Gastrocnemius medialis (tissue), 4 donors: Measurements from ENCODE around the gene ANO6.

Experiments
- POLR2A ChIP-seq, 2 donors: fragments of 450-650 bp; IDR thresholded peaks; one replicate each; pipeline ENCODE4 v1.6.1; 2017; ENCODE audit warnings: antibody characterized with exemption in 2 of 2, mild to moderate bottlenecking in 2 of 2, moderate library complexity in 2 of 2
- TF ChIP-seq, protein P1 (sequence below), 5 experiments: fragments of 450-650 bp in 3 of 5; fragments of 200-600 bp in 2 of 5; sonication (generic) in 2 of 5; IDR thresholded peaks in 4 of 5; conservative IDR thresholded peaks in 1 of 5; 1 replicate in 4 of 5; 2 replicates in 1 of 5; pipeline ENCODE4 v1.5.1; 2016 to 2019; ENCODE audit warnings: antibody characterized with exemption in 5 of 5, mild to moderate bottlenecking in 3 of 5, moderate library complexity in 3 of 5

DNA sequence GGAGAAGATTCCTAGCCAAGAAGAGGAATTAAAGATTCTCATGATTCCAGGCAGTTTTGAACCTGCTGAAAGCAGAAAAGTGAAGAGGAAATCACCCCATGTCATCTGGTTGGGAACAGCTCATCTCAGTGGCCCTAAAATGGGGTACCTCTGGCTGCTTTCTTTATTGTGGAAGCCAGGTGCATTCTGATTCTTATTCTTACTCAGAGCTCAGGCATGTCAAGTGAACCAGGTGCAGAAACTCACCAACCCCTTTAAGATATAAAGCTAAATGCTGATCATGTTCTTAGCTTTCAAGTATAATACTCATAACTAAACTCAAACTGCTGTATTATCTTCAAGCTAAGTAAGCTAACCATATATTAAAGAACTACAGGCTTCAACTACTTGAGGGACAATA is 259.7 kb downstream of the ANO6 start:
- TF ChIP-seq, protein P1, sequence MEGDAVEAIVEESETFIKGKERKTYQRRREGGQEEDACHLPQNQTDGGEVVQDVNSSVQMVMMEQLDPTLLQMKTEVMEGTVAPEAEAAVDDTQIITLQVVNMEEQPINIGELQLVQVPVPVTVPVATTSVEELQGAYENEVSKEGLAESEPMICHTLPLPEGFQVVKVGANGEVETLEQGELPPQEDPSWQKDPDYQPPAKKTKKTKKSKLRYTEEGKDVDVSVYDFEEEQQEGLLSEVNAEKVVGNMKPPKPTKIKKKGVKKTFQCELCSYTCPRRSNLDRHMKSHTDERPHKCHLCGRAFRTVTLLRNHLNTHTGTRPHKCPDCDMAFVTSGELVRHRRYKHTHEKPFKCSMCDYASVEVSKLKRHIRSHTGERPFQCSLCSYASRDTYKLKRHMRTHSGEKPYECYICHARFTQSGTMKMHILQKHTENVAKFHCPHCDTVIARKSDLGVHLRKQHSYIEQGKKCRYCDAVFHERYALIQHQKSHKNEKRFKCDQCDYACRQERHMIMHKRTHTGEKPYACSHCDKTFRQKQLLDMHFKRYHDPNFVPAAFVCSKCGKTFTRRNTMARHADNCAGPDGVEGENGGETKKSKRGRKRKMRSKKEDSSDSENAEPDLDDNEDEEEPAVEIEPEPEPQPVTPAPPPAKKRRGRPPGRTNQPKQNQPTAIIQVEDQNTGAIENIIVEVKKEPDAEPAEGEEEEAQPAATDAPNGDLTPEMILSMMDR (IDR thresholded peaks at IDR 0.05 in 4 of 5, conservative IDR thresholded peaks at IDR 0.05 in 1 of 5): no peak
- no peak for TF ChIP-seq POLR2A (IDR thresholded peaks at IDR 0.05)
